Measurements from ENCODE around the gene TRMT44.
"Not testable (repeated sequence)": the region's sequence is repeated elsewhere in the genome, so short reads cannot be mapped to it uniquely, and the experiment has no call there.

TRMT44 gene

GRCh38 chr4:8407756-8408155, 32.8 kb upstream of the TRMT44 start:
- no peak for DNase-seq

- peak; percentile 84 for DNase-seq
Measured at GRCh38 chr4:8409264-8410065, 31.1 kb upstream of the TRMT44 start.

- DNase-seq = no peak
Measured at GRCh38 chr4:8410066-8410625, 30.4 kb upstream of the TRMT44 start.

GRCh38 chr4:8410641-8411271, 29.8 kb upstream of the TRMT44 start:
- no peak for DNase-seq

GRCh38 chr4:8411351-8412180, 29.0 kb upstream of the TRMT44 start:
- DNase-seq = no peak

- no peak for DNase-seq
Measured at GRCh38 chr4:8412288-8412687, 28.3 kb upstream of the TRMT44 start.

GRCh38 chr4:8414377-8414776, 26.2 kb upstream of the TRMT44 start:
- peak; percentile 49 for DNase-seq

- no peak for DNase-seq
Measured at GRCh38 chr4:8417071-8417614, 23.4 kb upstream of the TRMT44 start.

- DNase-seq = peak; percentile 24
Measured at GRCh38 chr4:8419222-8420041, 21.1 kb upstream of the TRMT44 start.

GRCh38 chr4:8420151-8420550, 20.4 kb upstream of the TRMT44 start:
- DNase-seq = not testable (repeated sequence)

GRCh38 chr4:8422327-8422726, 18.2 kb upstream of the TRMT44 start:
- no peak for DNase-seq

GRCh38 chr4:8422786-8423185, 17.8 kb upstream of the TRMT44 start:
- DNase-seq = no peak

- DNase-seq = no peak
Measured at GRCh38 chr4:8427262-8427661, 13.3 kb upstream of the TRMT44 start.

GRCh38 chr4:8427761-8428287, 12.8 kb upstream of the TRMT44 start:
- peak; percentile 24 for DNase-seq

GRCh38 chr4:8428288-8429097, 12.1 kb upstream of the TRMT44 start:
- DNase-seq = peak; percentile 88

- DNase-seq = no peak
Measured at GRCh38 chr4:8431553-8431952, 9.0 kb upstream of the TRMT44 start.

GRCh38 chr4:8433136-8433535, 7.4 kb upstream of the TRMT44 start:
- no peak for DNase-seq

- DNase-seq = no peak
Measured at GRCh38 chr4:8434251-8435073, 6.1 kb upstream of the TRMT44 start.

- DNase-seq = peak; percentile 36
Measured at GRCh38 chr4:8435656-8436121, 4.9 kb upstream of the TRMT44 start.

GRCh38 chr4:8437281-8437680, 3.3 kb upstream of the TRMT44 start:
- DNase-seq = no peak
